Limb (tissue), 2 donors: ENCODE results near the gene COPS4.
"Not testable (repeated sequence)": the region's sequence is repeated elsewhere in the genome, so short reads cannot be mapped to it uniquely, and the experiment has no call there.

Experiments used
- DNase-seq, 2 donors: peaks; one replicate each; pipeline ENCODE4 v3.0.0-alpha.2; 2016; ENCODE audit errors: extremely low spot score in 2 of 2

COPS4 gene

GRCh38 chr4:83034630-83035494 is at the start of gene COPS4:
TSS of gene COPS4 (plus strand) at chr4:83035183. CDS start at chr4:83035225, 42 bp downstream.
- DNase-seq, result peak; percentile 96 to 100

- DNase-seq, result not testable (repeated sequence)
Observed at GRCh38 chr4:82987519-82987918, 47.5 kb upstream of the COPS4 start.

GRCh38 chr4:82988323-82988832 is 46.6 kb upstream of the COPS4 start:
- DNase-seq, result no peak

GRCh38 chr4:82989575-82990429 is 45.2 kb upstream of the COPS4 start:
- no peak for DNase-seq

- DNase-seq, result no peak
Observed at GRCh38 chr4:82994834-82995233, 40.1 kb upstream of the COPS4 start.

- no peak for DNase-seq
Observed at GRCh38 chr4:82998898-82999297, 36.1 kb upstream of the COPS4 start.

- DNase-seq, result no peak
Observed at GRCh38 chr4:83002329-83002728, 32.7 kb upstream of the COPS4 start.

- not testable (repeated sequence) for DNase-seq
Observed at GRCh38 chr4:83003044-83003791, 31.8 kb upstream of the COPS4 start.

- DNase-seq, result no peak
Observed at GRCh38 chr4:83009529-83009928, 25.5 kb upstream of the COPS4 start.

- DNase-seq, result peak in 1 of 2 donors; percentile 14
Observed at GRCh38 chr4:83010111-83010521, 24.9 kb upstream of the COPS4 start.

GRCh38 chr4:83010522-83011318 is 24.3 kb upstream of the COPS4 start, which contains the start of gene LIN54:
TSS of gene LIN54 (minus strand) at chr4:83010823. CDS start at chr4:82984844, 25,979 bp downstream.
- peak; percentile 67 to 86 for DNase-seq

- no peak for DNase-seq
Observed at GRCh38 chr4:83011689-83012199, 23.2 kb upstream of the COPS4 start.

GRCh38 chr4:83012200-83012686 is 22.7 kb upstream of the COPS4 start:
- DNase-seq, result peak in 1 of 2 donors; percentile 69

- peak; percentile 99 for DNase-seq
Observed at GRCh38 chr4:83012687-83013419, 22.1 kb upstream of the COPS4 start.

- no peak for DNase-seq
Observed at GRCh38 chr4:83013420-83013867, 21.5 kb upstream of the COPS4 start.

GRCh38 chr4:83013902-83014301 is 21.1 kb upstream of the COPS4 start:
- DNase-seq, result no peak

- DNase-seq, result no peak
Observed at GRCh38 chr4:83019794-83020494, 15.0 kb upstream of the COPS4 start.

GRCh38 chr4:83022724-83023450 is 12.1 kb upstream of the COPS4 start:
- no peak for DNase-seq
